SU-DHL-6 (cell line): Measurements from ENCODE around the gene COBL.

Experiments used
- H2AFZ ChIP-seq: fragments of 200-600 bp; sonication (generic); 2 replicates; pipeline ENCODE4 v1.6.1; 2014; ENCODE audit warnings: low read depth, mild to moderate bottlenecking, moderate library complexity, mixed read lengths, antibody characterized with exemption, low read length; ENCODE audit not compliant: severe bottlenecking
- H3F3A ChIP-seq: fragments of 200-600 bp; shearing (Covaris generic); 2 replicates; pipeline ENCODE4 v1.6.0; 2016; ENCODE audit warnings: antibody characterized with exemption, mild to moderate bottlenecking; ENCODE audit not compliant: insufficient read depth
- H3K27ac ChIP-seq: fragments of 200-600 bp; sonication (generic); 2 replicates; pipeline ENCODE4 v1.5.1; 2016; ENCODE audit warnings: low read depth, mild to moderate bottlenecking, low read length, moderate library complexity, mixed read lengths
- H3K27me3 ChIP-seq: fragments of 200-600 bp; sonication (generic), shearing (Covaris generic); 2 replicates; pipeline ENCODE4 v1.6.0; 2014; ENCODE audit warnings: mild to moderate bottlenecking, low read length
- H3K36me3 ChIP-seq: fragments of 200-600 bp; sonication (generic); 2 replicates; pipeline ENCODE4 v1.6.1; 2014; ENCODE audit warnings: mild to moderate bottlenecking, low read length, mixed read lengths
- H3K4me2 ChIP-seq: fragments of 300-600, 200-600 bp; shearing (Covaris generic), sonication (generic); 2 replicates; pipeline ENCODE4 v1.6.0; 2014; ENCODE audit warnings: low read length, low read depth, mild to moderate bottlenecking; ENCODE audit not compliant: poor library complexity, severe bottlenecking
- H3K4me3 ChIP-seq: fragments of 200-600 bp; sonication (generic); 2 replicates; pipeline ENCODE4 v1.5.1; 2014; ENCODE audit warnings: antibody characterized with exemption, low read length, mild to moderate bottlenecking, mixed read lengths; ENCODE audit not compliant: insufficient read depth, poor library complexity, severe bottlenecking
- H3K79me2 ChIP-seq: fragments of 200-600 bp; sonication (generic); 2 replicates; pipeline ENCODE4 v1.6.1; 2014; ENCODE audit warnings: mild to moderate bottlenecking, low read length, moderate library complexity; ENCODE audit not compliant: insufficient read depth
- H3K9ac ChIP-seq: fragments of 200-600 bp; sonication (generic); 2 replicates; pipeline ENCODE4 v1.7.0; 2014; ENCODE audit warnings: mild to moderate bottlenecking, low read length
- H3K9me2 ChIP-seq: fragments of 200-600 bp; sonication (generic); replicated peaks from 2 replicates; pipeline ENCODE4 v1.6.1; 2014; ENCODE audit warnings: low read length; ENCODE audit not compliant: insufficient read depth
- H3K9me3 ChIP-seq: fragments of 200-600 bp; sonication (generic); 2 replicates; pipeline ENCODE4 v1.6.1; 2014; ENCODE audit warnings: low read length, mixed read lengths; ENCODE audit not compliant: insufficient read depth
- H4K20me1 ChIP-seq: fragments of 200-600 bp; sonication (generic); 2 replicates; pipeline ENCODE4 v1.6.1; 2014; ENCODE audit warnings: low read depth, mild to moderate bottlenecking, antibody characterized with exemption, low read length, moderate library complexity, mixed read lengths
- EZH2phosphoT487 ChIP-seq: fragments of 200-600 bp; sonication (generic), shearing (Covaris generic); conservative IDR thresholded peaks from 2 replicates; pipeline ENCODE4 v1.6.1; 2018; ENCODE audit warnings: mild to moderate bottlenecking, antibody characterized with exemption, low read length, moderate library complexity, mixed read lengths
- TF ChIP-seq, protein P1 (sequence below): fragments of 200-600 bp; sonication (generic); IDR thresholded peaks from one replicate; pipeline ENCODE4 v1.5.1; 2017; ENCODE audit warnings: antibody characterized with exemption, mild to moderate bottlenecking, low read length, moderate library complexity; ENCODE audit not compliant: insufficient read depth, poor library complexity, severe bottlenecking

Gene COBL

DNA sequence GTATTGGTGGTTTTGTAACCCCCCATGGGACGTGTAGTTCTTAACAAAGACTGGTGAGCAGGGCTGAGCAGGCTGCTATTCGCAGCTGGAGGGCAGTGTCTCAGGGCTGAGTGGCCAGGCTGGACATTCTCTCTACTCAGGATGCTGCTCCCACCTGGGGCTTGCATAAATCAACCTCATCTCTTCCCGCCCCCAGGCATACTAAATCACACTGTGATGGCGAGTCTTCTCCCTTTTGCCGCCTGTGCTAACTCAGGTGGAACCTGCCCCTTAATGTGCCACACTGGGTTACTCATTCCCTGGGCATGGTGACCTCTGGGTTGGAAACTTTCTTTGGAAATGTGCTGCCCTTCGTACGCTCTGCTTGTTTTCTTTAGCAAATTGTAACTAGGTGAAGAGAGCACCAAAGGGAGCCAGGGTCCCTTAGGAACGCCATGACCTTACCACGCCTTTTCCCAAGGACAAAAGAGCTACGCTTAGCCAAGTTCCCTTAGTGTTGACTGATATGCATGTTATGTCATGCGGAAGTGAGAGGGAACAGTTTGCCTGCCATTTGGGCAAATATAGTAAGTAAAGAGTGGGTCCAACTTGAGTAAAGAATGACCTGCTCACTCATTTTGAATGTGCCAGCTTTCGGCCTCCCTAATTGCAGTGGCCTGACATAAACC lies 40.4 kb upstream of the COBL start:
- Histone ChIP-seq H3F3A (no peaks in the 10 kb centered on the region), H3K4me3 (no peak overlapping the region), H2AFZ (no peak overlapping the region), H3K9ac (no peak overlapping the region), H3K27me3 (no peaks in the 10 kb centered on the region), H4K20me1 (no peaks in the 10 kb centered on the region), H3K36me3 (no peaks in the 10 kb centered on the region), H3K79me2 (no peaks in the 10 kb centered on the region), H3K9me3 (no peaks in the 10 kb centered on the region), H3K27ac (no peak overlapping the region), H3K9me2 (no peaks in the 10 kb centered on the region), H3K4me2 (no peak overlapping the region)
- TF ChIP-seq, protein P1, sequence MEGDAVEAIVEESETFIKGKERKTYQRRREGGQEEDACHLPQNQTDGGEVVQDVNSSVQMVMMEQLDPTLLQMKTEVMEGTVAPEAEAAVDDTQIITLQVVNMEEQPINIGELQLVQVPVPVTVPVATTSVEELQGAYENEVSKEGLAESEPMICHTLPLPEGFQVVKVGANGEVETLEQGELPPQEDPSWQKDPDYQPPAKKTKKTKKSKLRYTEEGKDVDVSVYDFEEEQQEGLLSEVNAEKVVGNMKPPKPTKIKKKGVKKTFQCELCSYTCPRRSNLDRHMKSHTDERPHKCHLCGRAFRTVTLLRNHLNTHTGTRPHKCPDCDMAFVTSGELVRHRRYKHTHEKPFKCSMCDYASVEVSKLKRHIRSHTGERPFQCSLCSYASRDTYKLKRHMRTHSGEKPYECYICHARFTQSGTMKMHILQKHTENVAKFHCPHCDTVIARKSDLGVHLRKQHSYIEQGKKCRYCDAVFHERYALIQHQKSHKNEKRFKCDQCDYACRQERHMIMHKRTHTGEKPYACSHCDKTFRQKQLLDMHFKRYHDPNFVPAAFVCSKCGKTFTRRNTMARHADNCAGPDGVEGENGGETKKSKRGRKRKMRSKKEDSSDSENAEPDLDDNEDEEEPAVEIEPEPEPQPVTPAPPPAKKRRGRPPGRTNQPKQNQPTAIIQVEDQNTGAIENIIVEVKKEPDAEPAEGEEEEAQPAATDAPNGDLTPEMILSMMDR = no peak
- no peak for TF ChIP-seq EZH2phosphoT487

DNA sequence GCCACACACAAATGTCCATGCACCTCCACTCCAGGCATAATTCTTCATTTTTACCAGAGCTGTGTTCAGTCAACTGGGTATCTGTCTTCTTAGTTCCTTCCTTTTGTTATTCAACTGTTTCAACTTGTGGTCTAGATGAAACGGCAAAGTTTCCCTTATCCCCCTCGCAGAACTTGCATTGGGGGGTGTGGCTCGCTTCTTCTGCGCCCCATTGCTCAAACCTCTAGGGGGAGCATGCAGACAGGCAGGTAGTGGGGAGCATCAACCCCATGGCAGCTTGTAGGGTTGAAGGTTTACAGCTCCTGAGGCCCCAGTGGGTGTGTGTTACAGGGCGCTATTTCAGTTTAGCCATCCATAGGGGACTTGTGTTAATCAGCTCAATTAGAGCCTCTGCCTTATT lies 38.3 kb upstream of the COBL start:
- H3K79me2 ChIP-seq = no peaks in the 10 kb centered on the region
- H3K4me3 ChIP-seq = no peak overlapping the region
- no peaks in the 10 kb centered on the region for H3K36me3 ChIP-seq
- no peaks in the 10 kb centered on the region for H4K20me1 ChIP-seq
- no peaks in the 10 kb centered on the region for H3K9me3 ChIP-seq
- no peaks in the 10 kb centered on the region for H3K27me3 ChIP-seq
- no peaks in the 10 kb centered on the region for H3K9me2 ChIP-seq
- no peak overlapping the region for H3K27ac ChIP-seq
- H2AFZ ChIP-seq = no peak overlapping the region
- no peak overlapping the region for H3K4me2 ChIP-seq
- H3F3A ChIP-seq = no peaks in the 10 kb centered on the region
- no peak overlapping the region for H3K9ac ChIP-seq
- TF ChIP-seq, protein P1 = peak; percentile 39
- TF ChIP-seq EZH2phosphoT487 = no peak

DNA sequence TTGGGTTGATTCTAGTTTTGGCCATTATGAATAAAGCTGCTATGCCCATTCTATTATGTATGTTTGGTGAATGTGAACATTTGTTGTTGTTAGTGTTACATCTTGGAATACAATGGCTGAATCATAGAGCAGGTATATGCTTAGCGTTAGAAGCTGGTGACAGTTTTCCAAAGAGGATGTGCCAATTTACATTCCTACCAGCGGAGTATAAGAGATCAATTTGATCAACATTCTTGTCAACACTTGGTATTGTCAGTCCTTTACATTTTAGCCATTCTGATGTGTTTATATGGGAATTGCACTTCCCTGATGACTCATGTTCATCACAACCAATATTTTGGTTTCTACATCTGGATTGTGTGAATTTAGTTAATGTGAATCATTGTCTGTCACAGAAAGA lies 37.8 kb upstream of the COBL start:
- no peaks in the 10 kb centered on the region for H3F3A ChIP-seq
- H3K9ac ChIP-seq = no peak overlapping the region
- H3K27me3 ChIP-seq = no peaks in the 10 kb centered on the region
- no peaks in the 10 kb centered on the region for H3K9me2 ChIP-seq
- TF ChIP-seq EZH2phosphoT487 = no peak
- TF ChIP-seq, protein P1 = no peak
- no peaks in the 10 kb centered on the region for H3K9me3 ChIP-seq
- no peaks in the 10 kb centered on the region for H3K36me3 ChIP-seq
- H4K20me1 ChIP-seq = no peaks in the 10 kb centered on the region
- H3K79me2 ChIP-seq = no peaks in the 10 kb centered on the region
- H2AFZ ChIP-seq = no peak overlapping the region
- no peak overlapping the region for H3K27ac ChIP-seq
- no peak overlapping the region for H3K4me3 ChIP-seq
- no peak overlapping the region for H3K4me2 ChIP-seq
